Prostate gland (tissue), 2 donors: ENCODE data around the gene ATP10B. TPM values are rescaled to one million over a fixed set of nuclear protein-coding genes. Genes with fewer than 3 reads are reported as not detected.

Experiments
- DNase-seq: peaks from one replicate; pipeline ENCODE4 v3.0.0-alpha.2; 2019; ENCODE audit warnings: low spot score
- H3K27ac ChIP-seq, 2 donors: fragments of 200-600 bp; sonication (generic); 2 replicates each; pipeline ENCODE4 v1.5.1; 2017 to 2019
- H3K27me3 ChIP-seq: fragments of 200-600 bp; sonication (generic); replicated peaks from 2 replicates; pipeline ENCODE4 v1.5.1; 2019; ENCODE audit not compliant: insufficient read depth
- H3K36me3 ChIP-seq, 2 donors: fragments of 200-600 bp; sonication (generic); 1 replicate in 1 of 2; 2 replicates in 1 of 2; pipeline versions ENCODE4 v1.5.1 to v1.8.1; 2017 to 2019
- H3K4me1 ChIP-seq: fragments of 200-600 bp; sonication (generic); replicated peaks from 2 replicates; pipeline ENCODE4 v1.5.1; 2019
- H3K4me3 ChIP-seq, 2 donors: fragments of 200-600 bp; sonication (generic); 2 replicates each; pipeline ENCODE4 v1.5.1; 2017 to 2019
- H3K9me3 ChIP-seq: fragments of 200-600 bp; sonication (generic); 2 replicates; pipeline ENCODE4 v1.5.1; 2017
- CTCF ChIP-seq, 4 experiments: fragments of 200-600 bp in 2 of 4; fragments of 450-650 bp in 2 of 4; sonication (generic) in 2 of 4; IDR thresholded peaks; 1 replicate in 3 of 4; 2 replicates in 1 of 4; pipeline ENCODE4 v1.5.1; 2016 to 2019; ENCODE audit warnings: antibody characterized with exemption in 4 of 4, mild to moderate bottlenecking in 2 of 4, moderate library complexity in 2 of 4
- POLR2A ChIP-seq: fragments of 450-650 bp; IDR thresholded peaks from one replicate; pipeline ENCODE4 v1.6.1; 2016; ENCODE audit warnings: antibody characterized with exemption, mild to moderate bottlenecking
- POLR2AphosphoS5 ChIP-seq: sonication (generic); formaldehyde crosslinking; IDR thresholded peaks from one replicate; pipeline ENCODE4 v1.6.1; 2017; ENCODE audit warnings: antibody characterized with exemption
- WGBS: methylation state at CpG from one replicate; pipeline ENCODE4 v1.1.5; 2018; 5-methylcytosine and 5-hydroxymethylcytosine counted together
- intact Hi-C: fragments of 100-400 bp; cut with DNase I; formaldehyde crosslinking; loops from one replicate; pipeline ENCODE4 v1.14.2; 2022
- total RNA-seq, 2 donors: library from RNA; depleted of rRNA; stranded (reverse); fragments of >200 nt; gene quantifications; one replicate each; pipeline ENCODE4 v1.1.0, GENCODE V29; 2016

Gene ATP10B
- total RNA-seq, 2 donors from 2014 or later, result 0.74 TPM; not detected in 1

GRCh38 chr5:160846642-160847041, 5.4 kb downstream of the ATP10B start:
- TF ChIP-seq CTCF (IDR thresholded peaks at IDR 0.05) (no peak), POLR2A (no peak), POLR2AphosphoS5 (no peak)
- Histone ChIP-seq H3K4me3 (no peak overlapping the region), H3K4me1 (no peaks in the 10 kb centered on the region), H3K27me3 (no peaks in the 10 kb centered on the region), H3K27ac (no peak overlapping the region), H3K36me3 (no peaks in the 10 kb centered on the region), H3K9me3 (no peaks in the 10 kb centered on the region)
- no peak for DNase-seq
- WGBS, result 92% methylated on average over 3 of the region's 3 CpGs
- intact Hi-C loops, result no loop called here

- TF ChIP-seq POLR2A, result no peak
- no peak for TF ChIP-seq CTCF (IDR thresholded peaks at IDR 0.05)
- TF ChIP-seq POLR2AphosphoS5, result no peak
- DNase-seq, result no peak
- intact Hi-C loops, result no loop called here
- 82% methylated on average over 2 of the region's 2 CpGs for WGBS
- no peak overlapping the region for H3K27ac ChIP-seq
- H3K4me3 ChIP-seq, result no peak overlapping the region
- H3K27me3 ChIP-seq, result no peaks in the 10 kb centered on the region
- H3K4me1 ChIP-seq, result no peaks in the 10 kb centered on the region
- no peaks in the 10 kb centered on the region for H3K9me3 ChIP-seq
- no peaks in the 10 kb centered on the region for H3K36me3 ChIP-seq
These were observed 7.8 kb downstream of the ATP10B start for GRCh38 chr5:160844177-160844576.

GRCh38 chr5:160843240-160843639, 8.8 kb downstream of the ATP10B start:
- no peak overlapping the region for H3K27ac ChIP-seq
- TF ChIP-seq CTCF (IDR thresholded peaks at IDR 0.05) (no peak), POLR2AphosphoS5 (no peak), POLR2A (no peak)
- DNase-seq, result no peak
- no peaks in the 10 kb centered on the region for H3K9me3 ChIP-seq
- no peaks in the 10 kb centered on the region for H3K27me3 ChIP-seq
- no peaks in the 10 kb centered on the region for H3K4me1 ChIP-seq
- H3K36me3 ChIP-seq, result no peaks in the 10 kb centered on the region
- intact Hi-C loops, result no loop called here
- 29% methylated on average over 2 of the region's 2 CpGs for WGBS
- no peak overlapping the region for H3K4me3 ChIP-seq

GRCh38 chr5:160837749-160838593, 14.0 kb downstream of the ATP10B start:
- TF ChIP-seq POLR2AphosphoS5 (no peak), CTCF (IDR thresholded peaks at IDR 0.05) (no peak), POLR2A (no peak)
- intact Hi-C loops, result no loop called here
- Histone ChIP-seq H3K4me3 (no peak overlapping the region), H3K27ac (no peak overlapping the region), H3K27me3 (no peaks in the 10 kb centered on the region), H3K36me3 (no peaks in the 10 kb centered on the region), H3K9me3 (no peaks in the 10 kb centered on the region), H3K4me1 (no peaks in the 10 kb centered on the region)
- DNase-seq, result no peak
- WGBS, result 40% methylated on average over 3 of the region's 3 CpGs

GRCh38 chr5:160837211-160837610, 14.8 kb downstream of the ATP10B start:
- H3K36me3 ChIP-seq, result no peaks in the 10 kb centered on the region
- H3K9me3 ChIP-seq, result no peaks in the 10 kb centered on the region
- no peak overlapping the region for H3K4me3 ChIP-seq
- H3K27me3 ChIP-seq, result no peaks in the 10 kb centered on the region
- H3K4me1 ChIP-seq, result no peaks in the 10 kb centered on the region
- no peak for TF ChIP-seq POLR2A
- no peak for TF ChIP-seq POLR2AphosphoS5
- no peak for TF ChIP-seq CTCF (IDR thresholded peaks at IDR 0.05)
- intact Hi-C loops, result no loop called here
- DNase-seq, result no peak
- H3K27ac ChIP-seq, result no peak overlapping the region
- WGBS, result 0% methylated on average over 1 of the region's 1 CpG
